Activated T-cell treated with anti-CD3 and anti-CD28 coated beads, Interleukin-2, amount 50 U/mL, for 48 hours (primary cell): ENCODE data around the gene MTPN.

Source experiments
- DNase-seq, 2 experiments: peaks; one replicate each; pipeline ENCODE4 v3.0.0-alpha.2; 2020

MTPN gene

GRCh38 chr7:135981958-135982646 lies 4.9 kb upstream of the MTPN start:
- no peak for DNase-seq

GRCh38 chr7:135980665-135981180 lies 3.6 kb upstream of the MTPN start:
- peak; percentile 33 to 42 for DNase-seq

GRCh38 chr7:135980012-135980551 lies 2.9 kb upstream of the MTPN start:
- DNase-seq = no peak

GRCh38 chr7:135979471-135980011 lies 2.4 kb upstream of the MTPN start:
- no peak for DNase-seq

- no peak for DNase-seq
Measured at GRCh38 chr7:135978624-135979023, 1.5 kb upstream of the MTPN start.

- no peak for DNase-seq
Measured at GRCh38 chr7:135977742-135978066, 545 bp upstream of the MTPN start.

- DNase-seq = no peak
Measured at GRCh38 chr7:135976312-135977006, 700 bp downstream of the MTPN start.

- DNase-seq = no peak
Measured at GRCh38 chr7:135975166-135975565, 2.0 kb downstream of the MTPN start.

- no peak for DNase-seq
Measured at GRCh38 chr7:135974667-135975066, 2.5 kb downstream of the MTPN start.

GRCh38 chr7:135971366-135971725 lies 5.8 kb downstream of the MTPN start:
- no peak for DNase-seq

GRCh38 chr7:135970682-135971365 lies 6.3 kb downstream of the MTPN start:
- DNase-seq = no peak

- DNase-seq = no peak
Measured at GRCh38 chr7:135970045-135970444, 7.1 kb downstream of the MTPN start.

GRCh38 chr7:135966341-135967043 lies 10.7 kb downstream of the MTPN start:
- no peak for DNase-seq

- DNase-seq = no peak
Measured at GRCh38 chr7:135965602-135966001, 11.6 kb downstream of the MTPN start.

- DNase-seq = no peak
Measured at GRCh38 chr7:135964791-135965190, 12.4 kb downstream of the MTPN start.

- no peak for DNase-seq
Measured at GRCh38 chr7:135964274-135964673, 12.9 kb downstream of the MTPN start.

GRCh38 chr7:135962802-135963201 lies 14.4 kb downstream of the MTPN start:
- no peak for DNase-seq

GRCh38 chr7:135960709-135961451 lies 16.3 kb downstream of the MTPN start:
- no peak for DNase-seq

GRCh38 chr7:135959646-135960363 lies 17.4 kb downstream of the MTPN start:
- no peak for DNase-seq

GRCh38 chr7:135958173-135958572 lies 19.0 kb downstream of the MTPN start:
- no peak for DNase-seq

- DNase-seq = no peak
Measured at GRCh38 chr7:135957627-135958026, 19.5 kb downstream of the MTPN start.
